Measurements from ENCODE around the gene DENND1B.
"Not testable (repeated sequence)": the region's sequence is repeated elsewhere in the genome, so short reads cannot be mapped to it uniquely, and the experiment has no call there.

GRCh38 chr1:197755553-197755952 lies 19.7 kb downstream of the DENND1B start:
- TF ChIP-seq CTCF, EP300, POLR2A, POLR2AphosphoS5 (IDR thresholded peaks at IDR 0.05): not testable (repeated sequence)
